Kidney (tissue), 22 donors: ENCODE results near the gene HOXA10. TPM values are rescaled to one million over a fixed set of nuclear protein-coding genes. Genes with fewer than 3 reads are reported as not detected.

Source experiments
- DNase-seq, 5 donors: peaks; one replicate each; pipeline ENCODE4 v3.0.0-alpha.2; 2013 to 2020
- FAIRE-seq: peaks from 2 replicates; lab custom pipeline; 2012; peaks lifted over from hg19 to GRCh38; lab: Jason Lieb, UNC
- H3K27ac ChIP-seq, 2 donors: one replicate each; pipeline ENCODE4 v1.7.0; 2013; ENCODE audit warnings: low read depth in 2 of 2, low read length in 2 of 2, inconsistent platforms in 1 of 2
- H3K27me3 ChIP-seq: one replicate; pipeline ENCODE4 v1.7.1; 2013; ENCODE audit warnings: low read length, inconsistent platforms; ENCODE audit not compliant: control insufficient read depth, insufficient read depth
- H3K36me3 ChIP-seq, 3 donors: one replicate each; pipeline versions ENCODE4 v1.7.0 to v1.7.1; 2013; ENCODE audit warnings: low read length in 3 of 3, control low read depth in 1 of 3, inconsistent platforms in 1 of 3; ENCODE audit not compliant: insufficient read depth in 3 of 3, control insufficient read depth in 2 of 3
- H3K4me1 ChIP-seq, 3 donors: one replicate each; pipeline versions ENCODE4 v1.7.0 to v1.7.1; 2013; ENCODE audit warnings: low read length in 3 of 3, inconsistent platforms in 1 of 3, low read depth in 1 of 3; ENCODE audit not compliant: control insufficient read depth in 2 of 3, insufficient read depth in 2 of 3
- H3K4me3 ChIP-seq, 3 donors: one replicate each; pipeline versions ENCODE4 v1.7.0 to v1.8.1; 2013; ENCODE audit warnings: low read length in 3 of 3, control low read depth in 1 of 3, inconsistent platforms in 1 of 3
- H3K9ac ChIP-seq, 3 donors: one replicate each; pipeline versions ENCODE4 v1.7.0 to v1.7.1; 2013; ENCODE audit warnings: low read length in 3 of 3, control low read depth in 1 of 3, inconsistent platforms in 1 of 3
- H3K9me3 ChIP-seq, 3 donors: one replicate each; pipeline versions ENCODE4 v1.7.0 to v1.7.1; 2013; ENCODE audit warnings: low read length in 3 of 3, control low read depth in 1 of 3, inconsistent platforms in 1 of 3; ENCODE audit not compliant: control insufficient read depth in 2 of 3, insufficient read depth in 1 of 3
- intact Hi-C: fragments of 100-400 bp; cut with DNase I; formaldehyde crosslinking; loops from one replicate; pipeline ENCODE4 v1.11.1; 2022
- long read RNA-seq, 10 donors: library from polyadenylated mRNA in 1 of 10; unstranded in 1 of 10; transcript quantifications; one replicate each; pipeline ENCODE4 v2.0.0 and lab custom pipeline, GENCODE V29; 2021 to 2026
- polyA plus RNA-seq: library from polyadenylated mRNA; stranded (reverse); fragments of 350-450 nt; fragmentation: Illumina TruSeq; extraction: RNeasy Lipid Tissue Mini Kit (QIAGEN cat#74804); gene quantifications from one replicate; pipeline ENCODE4 v1.2.3, GENCODE V29; 2014; ENCODE audit warnings: low read depth, low replicate concordance; ENCODE audit not compliant: insufficient read depth
- total RNA-seq: library from RNA; stranded (reverse); fragmentation: NEBNext Ultra II Directional; extraction: Animal tissue kit (Norgen Biotek cat#: 25700); gene quantifications from one replicate; pipeline ENCODE4 v1.2.1, GENCODE V29; 2021
- TF ChIP-seq, protein P1 (sequence below): IDR thresholded peaks from 3 replicates; pipeline ENCODE4 v1.5.1; 2012; ENCODE audit warnings: mild to moderate bottlenecking, moderate library complexity, borderline replicate concordance; ENCODE audit not compliant: insufficient read depth; ENCODE audit errors: extremely low read depth
- donor health status: control.
- donor health status: control.
- donor health status: control.
- donor health status: control.
- donor health status: control.
- donor health status: DM: yes; HTN: yes; CAD: no.
- donor health status: Normal renal cell carcinoma (clear cell type).

Gene HOXA10
- 16.3 TPM for total RNA-seq
- 17.9 TPM for polyA plus RNA-seq
- long read RNA-seq, donor 1, transcript HOXA10-201 (2 exons, 2,541 nt) = minor isoform, 13 of 44 reads
- long read RNA-seq, donor 1, transcript HOXA10-202 (2 exons, 1,570 nt) = major isoform, 29 of 44 reads
- long read RNA-seq, donor 1, partial matches to known transcripts = 0 of 44 reads
- long read RNA-seq, donor 1, other reads (novel, unspliced or antisense) = 0 of 44 reads
- long read RNA-seq, donor 2, transcript HOXA10-203 (2 exons, 723 nt) = minor isoform, 6 of 60 reads
- long read RNA-seq, donor 2, transcript HOXA10-202 (2 exons, 1,570 nt) = major isoform, 39 of 60 reads
- long read RNA-seq, donor 2, transcript HOXA10-201 (2 exons, 2,541 nt) = minor isoform, 14 of 60 reads
- long read RNA-seq, donor 2, partial matches to known transcripts = 0 of 60 reads
- long read RNA-seq, donor 2, other reads (novel, unspliced or antisense) = 0 of 60 reads
- long read RNA-seq, donor 3, transcript HOXA10-201 (2 exons, 2,541 nt) = minor isoform, 12 of 45 reads
- long read RNA-seq, donor 3, transcript HOXA10-202 (2 exons, 1,570 nt) = major isoform, 30 of 45 reads
- long read RNA-seq, donor 3, partial matches to known transcripts = 0 of 45 reads
- long read RNA-seq, donor 3, other reads (novel, unspliced or antisense) = 0 of 45 reads
- long read RNA-seq, donor 4, transcript HOXA10-201 (2 exons, 2,541 nt) = minor isoform, 19 of 43 reads
- long read RNA-seq, donor 4, transcript HOXA10-202 (2 exons, 1,570 nt) = major isoform, 21 of 43 reads
- long read RNA-seq, donor 4, partial matches to known transcripts = 0 of 43 reads
- long read RNA-seq, donor 4, other reads (novel, unspliced or antisense) = 0 of 43 reads
- long read RNA-seq, donor 5, partial matches to known transcripts = 0 of 2 reads
- long read RNA-seq, donor 5, other reads (novel, unspliced or antisense) = 0 of 2 reads
- long read RNA-seq, donor 6, transcript HOXA10-202 (2 exons, 1,570 nt) = major isoform, 36 of 43 reads
- long read RNA-seq, donor 6, partial matches to known transcripts = 0 of 43 reads
- long read RNA-seq, donor 6, other reads (novel, unspliced or antisense) = 0 of 43 reads
- long read RNA-seq, donor 7, transcript HOXA10-201 (2 exons, 2,541 nt) = major isoform, 15 of 22 reads
- long read RNA-seq, donor 7, partial matches to known transcripts = 0 of 22 reads
- long read RNA-seq, donor 7, other reads (novel, unspliced or antisense) = 4 of 22 reads
- long read RNA-seq, donor 8, transcript HOXA10-201 (2 exons, 2,541 nt) = minor isoform, 13 of 57 reads
- long read RNA-seq, donor 8, transcript HOXA10-202 (2 exons, 1,570 nt) = major isoform, 41 of 57 reads
- long read RNA-seq, donor 8, partial matches to known transcripts = 0 of 57 reads
- long read RNA-seq, donor 8, other reads (novel, unspliced or antisense) = 0 of 57 reads
- long read RNA-seq, donor 9, transcript HOXA10-202 (2 exons, 1,570 nt) = major isoform, 16 of 35 reads
- long read RNA-seq, donor 9, transcript HOXA10-201 (2 exons, 2,541 nt) = minor isoform, 13 of 35 reads
- long read RNA-seq, donor 9, transcript HOXA10-203 (2 exons, 723 nt) = minor isoform, 5 of 35 reads
- long read RNA-seq, donor 9, partial matches to known transcripts = 0 of 35 reads
- long read RNA-seq, donor 9, other reads (novel, unspliced or antisense) = 0 of 35 reads
- long read RNA-seq, donor 10, transcript HOXA10-202 (2 exons, 1,570 nt) = major isoform, 25 of 31 reads
- long read RNA-seq, donor 10, partial matches to known transcripts = 0 of 31 reads
- long read RNA-seq, donor 10, other reads (novel, unspliced or antisense) = 0 of 31 reads

DNA sequence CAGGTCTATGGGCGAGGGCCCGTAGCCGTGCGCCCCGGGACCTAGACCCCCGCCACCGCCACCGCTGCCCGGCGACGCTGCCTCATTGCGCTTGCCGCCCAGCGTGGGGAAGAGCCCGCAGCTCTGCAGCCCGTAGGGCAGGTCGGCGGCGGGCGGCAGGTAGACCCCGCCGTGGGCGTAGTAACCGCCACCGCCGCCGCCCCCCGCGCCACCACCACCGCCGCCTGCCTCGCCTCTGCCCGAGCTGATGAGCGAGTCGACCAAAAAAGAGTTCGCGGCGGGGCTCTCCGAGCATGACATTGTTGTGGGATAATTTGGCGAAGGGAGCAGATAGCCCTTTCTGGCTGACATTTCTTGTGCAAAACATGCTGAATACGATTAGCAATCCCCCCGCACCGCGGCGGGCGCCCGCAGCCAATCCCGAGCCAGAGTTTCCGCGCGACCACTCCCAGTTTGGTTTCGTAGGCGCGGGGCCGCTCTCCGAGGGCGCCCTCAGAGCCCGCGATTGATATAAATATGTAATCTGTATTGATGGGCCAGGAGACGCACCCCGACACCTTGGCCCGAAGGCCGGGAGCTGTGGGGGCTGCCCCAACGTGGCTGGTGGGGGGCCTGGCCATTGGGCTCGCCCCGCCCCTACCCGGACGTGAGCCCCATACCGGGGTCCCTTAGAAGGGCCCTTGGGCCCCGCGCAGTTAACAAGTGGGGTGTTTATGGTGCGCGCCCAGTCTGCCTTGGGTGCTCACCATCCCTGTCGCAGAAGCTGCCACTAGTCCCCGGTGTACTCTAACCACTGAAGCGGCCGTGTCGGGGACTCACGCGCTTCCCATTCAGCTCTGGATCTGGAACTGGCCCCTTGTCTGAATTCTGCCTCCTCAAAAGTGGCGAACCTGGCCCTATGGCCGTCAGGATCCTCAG is at the start of gene HOXA10:
Gene HOXA10 (minus strand): TSS at position 365 of the 918 bp plus-strand sequence. CDS start 14 bp downstream, at position 351.
- peak; percentile 91 to 95 (median 93) for DNase-seq
- H3K27ac ChIP-seq = peak within 1 kb of the TSS; percentile 84 to 90
- H3K4me3 ChIP-seq = peak within 1 kb of the TSS; percentile 62 to 86 (median 86)
- H3K9me3 ChIP-seq = no peaks in the 10 kb centered on the region
- H3K4me1 ChIP-seq = no peaks in the 10 kb centered on the region
- intact Hi-C loops = loop anchor here (10.0 kb wide), 1 partner anchor 1319 kb away; no protein-coding TSS in a partner anchor
- H3K27me3 ChIP-seq = no peaks in the 10 kb centered on the region
- no peaks in the 10 kb centered on the region for H3K36me3 ChIP-seq
- TF ChIP-seq, protein P1, sequence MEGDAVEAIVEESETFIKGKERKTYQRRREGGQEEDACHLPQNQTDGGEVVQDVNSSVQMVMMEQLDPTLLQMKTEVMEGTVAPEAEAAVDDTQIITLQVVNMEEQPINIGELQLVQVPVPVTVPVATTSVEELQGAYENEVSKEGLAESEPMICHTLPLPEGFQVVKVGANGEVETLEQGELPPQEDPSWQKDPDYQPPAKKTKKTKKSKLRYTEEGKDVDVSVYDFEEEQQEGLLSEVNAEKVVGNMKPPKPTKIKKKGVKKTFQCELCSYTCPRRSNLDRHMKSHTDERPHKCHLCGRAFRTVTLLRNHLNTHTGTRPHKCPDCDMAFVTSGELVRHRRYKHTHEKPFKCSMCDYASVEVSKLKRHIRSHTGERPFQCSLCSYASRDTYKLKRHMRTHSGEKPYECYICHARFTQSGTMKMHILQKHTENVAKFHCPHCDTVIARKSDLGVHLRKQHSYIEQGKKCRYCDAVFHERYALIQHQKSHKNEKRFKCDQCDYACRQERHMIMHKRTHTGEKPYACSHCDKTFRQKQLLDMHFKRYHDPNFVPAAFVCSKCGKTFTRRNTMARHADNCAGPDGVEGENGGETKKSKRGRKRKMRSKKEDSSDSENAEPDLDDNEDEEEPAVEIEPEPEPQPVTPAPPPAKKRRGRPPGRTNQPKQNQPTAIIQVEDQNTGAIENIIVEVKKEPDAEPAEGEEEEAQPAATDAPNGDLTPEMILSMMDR = no peak
- no peak for FAIRE-seq
- H3K9ac ChIP-seq = peak within 1 kb of the TSS; percentile 48 to 95 (median 72)

DNA sequence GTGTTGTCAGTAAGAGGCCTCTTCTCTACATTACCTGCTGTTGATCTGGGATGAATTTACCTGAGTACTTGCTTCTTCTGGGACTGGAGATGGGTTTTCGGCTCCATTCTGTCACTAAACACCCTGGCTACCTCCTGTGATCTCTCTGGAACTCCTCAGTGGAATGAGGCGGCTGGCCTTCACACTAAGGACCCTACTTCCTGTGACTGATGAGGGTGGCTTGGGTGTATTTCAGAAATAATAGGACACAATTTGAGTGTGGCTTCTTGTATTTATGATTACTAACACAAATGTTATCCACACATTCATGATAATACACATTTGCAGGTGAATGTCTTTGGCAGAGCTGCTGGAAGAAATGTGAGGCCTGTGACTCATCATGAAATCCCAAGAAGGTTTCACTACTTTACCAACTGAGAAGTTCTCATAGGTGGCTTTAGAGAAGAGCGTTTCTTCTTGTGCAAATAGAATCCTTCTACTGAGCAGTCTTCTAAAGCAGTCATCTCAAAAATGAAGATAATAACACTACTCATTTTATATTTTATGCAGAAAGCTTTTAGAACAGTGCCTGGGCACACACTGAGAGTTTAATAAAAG is 47.2 kb upstream of the HOXA10 start:
- Histone ChIP-seq H3K4me3 (no peak overlapping the region), H3K9me3 (no peaks in the 10 kb centered on the region), H3K36me3 (no peaks in the 10 kb centered on the region), H3K27ac (no peak overlapping the region), H3K9ac (no peak overlapping the region), H3K4me1 (no peaks in the 10 kb centered on the region), H3K27me3 (peaks cover 78% of the 10 kb centered on the region)
- FAIRE-seq (no peak), DNase-seq (no peak)
- TF ChIP-seq, protein P1 = no peak
- intact Hi-C loops = no loop called here
